Common myeloid progenitor, CD34-positive (primary cell): ENCODE results near the gene GTF2H4. TPM values are rescaled to one million over a fixed set of nuclear protein-coding genes. Genes with fewer than 3 reads are reported as not detected.
"Not testable (repeated sequence)": the region's sequence is repeated elsewhere in the genome, so short reads cannot be mapped to it uniquely, and the experiment has no call there.

Experiments used
- CTCF ChIA-PET: fragments of 350-600 bp; sonication (Branson Sonifier 250); formaldehyde crosslinking; loops from one replicate; lab custom pipeline; 2021; ENCODE audit warnings: antibody characterized with exemption; lab: Charles Lee
- POLR2A ChIA-PET: fragments of 350-600 bp; sonication (Branson Sonifier 250); formaldehyde crosslinking; loops from one replicate; lab custom pipeline; 2021; ENCODE audit warnings: antibody characterized with exemption; lab: Charles Lee
- DNase-seq, 3 donors: peaks; one replicate each; pipeline versions ENCODE4 v3.0.0 to v3.0.0-alpha.2; 2013
- H3K27ac ChIP-seq, 2 experiments: 1 replicate in 1 of 2; 2 replicates in 1 of 2; pipeline ENCODE4 v1.7.0; 2013; ENCODE audit warnings: inconsistent platforms in 2 of 2, low read length in 2 of 2, mild to moderate bottlenecking in 2 of 2, low read depth in 1 of 2, moderate library complexity in 1 of 2; ENCODE audit not compliant: severe bottlenecking in 2 of 2, insufficient read depth in 1 of 2, poor library complexity in 1 of 2
- H3K27me3 ChIP-seq, 5 experiments: replicated peaks in 2 of 5; 1 replicate in 3 of 5; 2 replicates in 2 of 5; pipeline versions ENCODE4 v1.6.1 to v1.7.0; 2013; ENCODE audit warnings: low read length in 4 of 5, mild to moderate bottlenecking in 2 of 5, moderate library complexity in 2 of 5, inconsistent platforms in 1 of 5; ENCODE audit not compliant: insufficient read depth in 5 of 5, control insufficient read depth in 4 of 5
- H3K36me3 ChIP-seq, 4 experiments: 1 replicate in 2 of 4; 2 replicates in 2 of 4; pipeline versions ENCODE4 v1.6.1 to v1.7.0; 2013; ENCODE audit warnings: low read length in 3 of 4, control low read depth in 1 of 4, mild to moderate bottlenecking in 1 of 4; ENCODE audit not compliant: control insufficient read depth in 4 of 4, insufficient read depth in 4 of 4
- H3K4me1 ChIP-seq, 4 experiments: 1 replicate in 3 of 4; 2 replicates in 1 of 4; pipeline versions ENCODE4 v1.6.1 to v1.7.1; 2013; ENCODE audit warnings: low read length in 3 of 4, mild to moderate bottlenecking in 3 of 4, control low read depth in 1 of 4, inconsistent platforms in 1 of 4, moderate library complexity in 1 of 4; ENCODE audit not compliant: control insufficient read depth in 4 of 4, insufficient read depth in 4 of 4; ENCODE audit errors: control extremely low read depth in 1 of 4
- H3K4me3 ChIP-seq, 7 experiments: 1 replicate in 4 of 7; 2 replicates in 3 of 7; pipeline versions ENCODE4 v1.5.1 to v1.7.0; 2013; ENCODE audit warnings: mild to moderate bottlenecking in 7 of 7, low read length in 6 of 7, moderate library complexity in 6 of 7, inconsistent platforms in 2 of 7, low read depth in 2 of 7, control low read depth in 1 of 7; ENCODE audit not compliant: insufficient read depth in 4 of 7, control insufficient read depth in 1 of 7; ENCODE audit errors: extremely low read depth in 1 of 7
- H3K9me3 ChIP-seq, 5 experiments: 1 replicate in 4 of 5; 2 replicates in 1 of 5; pipeline versions ENCODE4 v1.6.1 to v1.7.1; 2013; ENCODE audit warnings: low read length in 4 of 5, mild to moderate bottlenecking in 2 of 5, inconsistent platforms in 1 of 5, low read depth in 1 of 5, moderate library complexity in 1 of 5; ENCODE audit not compliant: control insufficient read depth in 4 of 5, insufficient read depth in 2 of 5; ENCODE audit errors: control extremely low read depth in 1 of 5
- WGBS: methylation state at CpG from one replicate; pipeline ENCODE4 v1.1.5; 2013; ENCODE audit not compliant: insufficient coverage; 5-methylcytosine and 5-hydroxymethylcytosine counted together
- polyA plus RNA-seq: library from polyadenylated mRNA; unstranded; fragments of 120-200 nt; gene quantifications from one replicate; pipeline ENCODE4 v1.2.1, GENCODE V29; 2013

Gene GTF2H4
- 39.1 TPM for polyA plus RNA-seq

GRCh38 chr6:30907758-30908591 lies at the start of gene GTF2H4:
Gene GTF2H4, plus strand, starts transcription at chr6:30908207.
- Histone ChIP-seq H3K9me3 (no peaks in the 10 kb centered on the region), H3K36me3 (peaks cover 3 to 31% (median 21%) of the 10 kb centered on the region in 4 experiments), H3K27ac (peak within 1 kb of the TSS in 1 of 2 experiments; percentile 72), H3K4me1 (peaks cover 8 to 16% (median 13%) of the 10 kb centered on the region in 4 experiments), H3K4me3 (peak within 1 kb of the TSS; percentile 94 to 100 (median 96)), H3K27me3 (no peaks in the 10 kb centered on the region)
- ChIA-PET POLR2A (no interaction called here), CTCF (interaction anchor here (1.0 to 2.1 kb wide), 2 partner anchors 86 to 171 kb away, joined by 3 to 7 read pairs; no protein-coding TSS in a partner anchor)
- peak; percentile 96 to 97 (median 96) for DNase-seq
- under 1% methylated on average over 44 of the region's 49 CpGs for WGBS

- H3K27ac ChIP-seq, H3K4me1 ChIP-seq, POLR2A ChIA-PET, H3K9me3 ChIP-seq, H3K27me3 ChIP-seq, H3K4me3 ChIP-seq, DNase-seq, H3K36me3 ChIP-seq: not testable (repeated sequence)
- CTCF ChIA-PET: interaction anchor here (0.7 to 2.1 kb wide), 5 partner anchors 15 to 34 kb away, joined by 3 to 6 read pairs (median 3); no protein-coding TSS in a partner anchor
- WGBS: 100% methylated on average over 4 of the region's 4 CpGs
These were observed 48.3 kb upstream of the GTF2H4 start for GRCh38 chr6:30859726-30860125.

- WGBS: 100% methylated on average over 1 of the region's 3 CpGs
- Histone ChIP-seq H3K4me3 (no peak overlapping the region), H3K27ac (no peak overlapping the region), H3K4me1 (no peaks in the 10 kb centered on the region), H3K9me3 (peaks cover 0 to 8% (median 7%) of the 10 kb centered on the region in 5 experiments), H3K36me3 (no peaks in the 10 kb centered on the region), H3K27me3 (no peaks in the 10 kb centered on the region)
- no peak for DNase-seq
- CTCF ChIA-PET: interaction anchor here (1.6 kb wide), 1 partner anchor 17 kb away, joined by 8 read pairs; no protein-coding TSS in a partner anchor
- POLR2A ChIA-PET: no interaction called here
These were observed 46.6 kb upstream of the GTF2H4 start for GRCh38 chr6:30861257-30862048.

GRCh38 chr6:30862156-30862875 lies 45.7 kb upstream of the GTF2H4 start:
- Histone ChIP-seq H3K27me3 (no peaks in the 10 kb centered on the region), H3K4me3 (no peak overlapping the region), H3K9me3 (peaks cover 0 to 8% (median 7%) of the 10 kb centered on the region in 5 experiments), H3K36me3 (no peaks in the 10 kb centered on the region), H3K4me1 (no peaks in the 10 kb centered on the region), H3K27ac (no peak overlapping the region)
- CTCF ChIA-PET: interaction anchor here (1.6 kb wide), 1 partner anchor 16 kb away, joined by 8 read pairs; no protein-coding TSS in a partner anchor
- no peak for DNase-seq
- POLR2A ChIA-PET: no interaction called here
- 95% methylated on average over 6 of the region's 10 CpGs for WGBS

- DNase-seq: no peak
- H3K27me3 ChIP-seq: no peaks in the 10 kb centered on the region
- no peak overlapping the region for H3K27ac ChIP-seq
- H3K9me3 ChIP-seq: peaks cover 0 to 20% (median 5%) of the 10 kb centered on the region in 5 experiments
- WGBS: 93% methylated on average over 3 of the region's 4 CpGs
- H3K4me3 ChIP-seq: no peak overlapping the region
- ChIA-PET POLR2A (no interaction called here), CTCF (interaction anchor here (1.3 to 2.1 kb wide), 2 partner anchors 8 to 33 kb away, joined by 3 to 4 read pairs; no protein-coding TSS in a partner anchor)
- no peaks in the 10 kb centered on the region for H3K36me3 ChIP-seq
- no peaks in the 10 kb centered on the region for H3K4me1 ChIP-seq
These were observed 43.7 kb upstream of the GTF2H4 start for GRCh38 chr6:30864325-30864724.

GRCh38 chr6:30869241-30869749 lies 38.7 kb upstream of the GTF2H4 start:
- H3K4me3 ChIP-seq, H3K36me3 ChIP-seq, H3K27me3 ChIP-seq, H3K4me1 ChIP-seq, DNase-seq, H3K27ac ChIP-seq, POLR2A ChIA-PET: not testable (repeated sequence)
- CTCF ChIA-PET: interaction anchor here (0.7 kb wide), 1 partner anchor 24 kb away, joined by 3 read pairs; no protein-coding TSS in a partner anchor
- 95% methylated on average over 10 of the region's 12 CpGs for WGBS
- H3K9me3 ChIP-seq: peaks cover 0 to 47% (median 20%) of the 10 kb centered on the region in 5 experiments
